NCI-H1092 treated with DMSO at 0.1 percent for 48 hours (cell line): Measurements from ENCODE around the gene SPECC1.

Experiments used
- DNase-seq: peaks from one replicate; lab custom pipeline; 2025; lab: John Stamatoyannopoulos, UW

SPECC1 gene

DNA sequence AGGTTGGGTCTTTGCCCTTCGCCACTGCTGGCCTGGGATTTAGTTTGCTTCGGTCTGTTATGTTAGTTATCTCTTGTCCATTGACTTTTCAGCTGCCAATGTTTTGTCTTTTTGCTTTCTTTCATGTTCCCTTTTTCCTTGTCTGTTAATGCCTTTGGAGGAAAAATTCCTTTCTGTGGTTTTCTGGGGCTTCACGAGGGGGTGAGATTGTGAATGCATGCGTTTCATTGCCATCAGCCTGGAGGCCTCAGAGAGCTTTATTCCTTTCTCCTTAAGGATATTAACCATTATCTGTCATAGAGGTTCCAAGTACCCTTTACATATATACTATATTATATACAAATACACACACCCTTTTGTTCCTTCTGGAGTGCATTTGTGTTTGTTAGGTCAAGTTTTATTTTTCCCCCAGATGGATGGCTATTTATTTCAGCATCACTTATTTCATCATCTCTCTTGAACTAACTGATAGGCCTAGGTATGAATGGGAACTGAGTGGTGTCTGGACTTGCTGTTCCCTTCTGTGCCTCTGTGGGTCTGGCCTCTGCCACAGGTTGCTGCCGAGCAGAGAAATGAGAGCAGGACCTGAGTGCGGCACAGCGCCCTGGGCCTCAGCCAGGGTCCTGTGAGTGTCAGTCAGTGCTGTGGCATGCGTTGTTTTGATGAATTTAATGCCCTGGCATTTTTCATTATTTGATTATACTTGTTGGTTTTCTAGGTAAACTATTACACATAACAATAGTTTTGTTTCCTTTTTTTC, 264.8 kb downstream of the SPECC1 start:
- no peak for DNase-seq

DNA sequence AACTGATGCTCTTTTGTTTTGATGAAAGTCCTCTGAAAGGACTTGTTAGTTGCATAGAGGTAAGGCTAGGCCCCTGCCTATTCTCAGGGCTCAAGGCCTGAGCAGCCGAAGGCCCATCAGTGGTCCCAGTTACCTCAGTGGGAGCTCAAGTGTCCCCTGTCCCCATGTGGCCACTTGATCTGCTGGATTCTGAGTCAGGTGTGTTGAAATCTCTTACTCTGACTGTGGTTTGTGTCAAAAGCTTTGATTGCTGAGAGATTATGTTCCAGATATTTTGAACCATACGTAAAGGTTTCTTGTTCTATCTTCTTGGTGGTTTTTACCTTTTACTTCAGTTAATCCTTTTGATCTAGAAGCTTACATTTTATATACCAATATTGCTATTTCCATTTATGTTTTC, 266.5 kb downstream of the SPECC1 start:
- no peak for DNase-seq

DNA sequence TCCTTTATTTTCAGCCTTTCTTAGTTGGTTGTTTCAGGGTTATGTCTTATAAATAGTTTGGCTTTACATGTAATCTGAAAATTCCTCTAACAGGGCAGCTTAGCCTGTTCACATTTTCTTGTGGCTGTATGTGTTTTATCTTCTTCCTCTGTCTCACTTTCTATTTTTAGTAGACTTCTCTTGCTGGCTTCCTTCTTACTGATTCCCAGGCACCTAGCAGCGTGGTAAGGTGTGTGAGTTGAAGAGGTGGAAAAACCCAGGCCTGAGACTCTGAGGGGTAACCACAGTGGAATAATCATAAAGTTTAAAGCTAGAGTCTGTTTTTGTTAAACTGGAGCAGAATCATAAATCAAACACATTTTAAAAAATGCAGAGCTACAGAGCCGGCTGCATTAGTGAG, 267.3 kb downstream of the SPECC1 start:
- DNase-seq = no peak

DNA sequence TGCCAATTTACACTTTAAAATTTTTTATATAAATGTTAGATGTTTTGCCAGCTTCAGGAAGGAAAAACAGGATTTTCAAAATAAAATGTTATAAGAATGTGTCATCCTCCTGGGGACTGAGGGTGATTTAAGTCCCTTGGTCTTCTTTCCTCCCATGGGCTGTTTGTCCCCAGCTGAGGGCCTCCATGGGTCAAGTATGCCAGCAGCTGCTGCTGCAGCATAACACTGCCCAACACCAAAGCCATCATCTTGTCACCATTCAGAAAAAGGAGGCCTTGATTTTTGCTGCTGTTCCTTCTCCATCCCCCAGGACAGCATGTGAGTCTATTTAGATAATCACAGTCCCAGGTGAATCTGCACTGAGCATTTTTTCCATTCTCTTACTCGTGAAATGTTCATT, 269.6 kb downstream of the SPECC1 start:
- DNase-seq = no peak

DNA sequence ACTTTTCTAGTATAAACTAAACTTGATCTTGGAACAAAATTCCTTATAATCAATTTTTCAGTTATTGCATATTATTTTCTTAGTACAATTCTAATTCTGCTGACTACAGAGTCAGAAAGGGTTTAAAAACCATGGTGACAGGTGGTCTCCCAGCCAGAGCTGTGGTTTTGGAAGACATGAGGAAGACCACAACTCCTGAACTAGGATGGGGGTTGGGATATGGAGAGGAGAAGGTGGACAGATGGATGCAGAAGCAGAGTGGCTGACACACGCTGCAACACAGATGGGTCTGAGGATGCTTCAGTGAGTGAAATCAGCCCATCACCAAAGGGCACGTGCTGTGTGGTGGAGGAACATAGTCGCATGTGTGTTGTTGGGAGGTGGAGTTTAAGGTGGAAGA, 270.5 kb downstream of the SPECC1 start:
- DNase-seq = no peak

DNA sequence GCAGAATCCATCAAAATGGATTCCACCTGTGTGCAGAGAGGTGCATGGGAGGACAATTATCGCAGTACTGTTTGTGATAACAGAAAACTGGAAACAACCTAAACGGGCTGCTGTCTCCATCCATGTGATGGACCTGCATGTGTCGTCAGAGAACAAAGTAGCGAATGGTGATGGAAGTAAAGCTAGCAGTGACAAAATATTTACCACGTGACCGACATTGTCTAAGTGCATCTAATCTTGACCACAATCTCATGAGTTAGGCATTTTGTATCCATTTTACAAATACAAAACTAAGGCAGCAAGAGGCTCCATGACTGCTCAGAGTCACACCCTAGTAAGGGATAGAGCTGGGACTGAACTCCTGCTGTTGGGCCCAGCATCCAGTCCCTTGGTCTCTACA, 270.9 kb downstream of the SPECC1 start:
- no peak for DNase-seq

DNA sequence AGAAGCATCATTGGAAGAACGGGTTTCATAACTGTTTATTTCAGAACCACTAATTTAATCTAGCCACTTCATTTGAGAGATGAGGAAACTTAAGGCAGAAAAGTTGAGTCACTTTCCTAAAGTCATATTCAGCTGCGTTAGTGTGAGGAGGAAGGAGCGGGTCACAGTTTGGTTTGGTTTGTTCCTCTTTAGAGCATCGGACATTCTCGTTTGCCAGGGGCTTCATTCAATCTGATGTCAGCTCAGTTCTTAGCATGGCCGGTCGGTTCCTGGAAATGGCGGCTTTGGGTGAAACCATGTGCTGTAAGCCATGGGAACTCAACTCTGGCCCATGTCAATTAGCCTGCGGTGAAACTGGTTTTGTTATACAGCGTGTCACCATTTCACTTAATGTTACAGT, 271.7 kb downstream of the SPECC1 start:
- no peak for DNase-seq

DNA sequence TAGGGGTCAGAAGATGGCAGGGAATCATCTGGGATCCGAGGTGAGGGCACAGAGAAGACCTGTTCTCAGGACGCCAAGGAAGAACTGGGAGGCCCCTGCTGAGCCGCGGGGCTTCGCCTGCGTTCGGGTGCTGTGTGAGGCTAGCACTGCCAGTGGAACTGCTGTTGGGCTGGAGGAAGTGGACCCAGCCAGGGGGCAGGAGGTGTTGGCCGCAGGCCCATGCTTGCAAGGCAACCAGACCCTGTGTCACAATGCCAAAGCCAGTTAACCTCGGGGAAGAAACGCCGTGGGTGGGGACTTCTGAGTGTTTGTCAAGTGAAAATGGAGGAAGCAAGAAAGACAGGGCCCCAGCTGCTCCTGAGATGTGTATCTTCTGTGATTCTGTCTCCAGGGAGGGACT, 272.7 kb downstream of the SPECC1 start:
- no peak for DNase-seq

DNA sequence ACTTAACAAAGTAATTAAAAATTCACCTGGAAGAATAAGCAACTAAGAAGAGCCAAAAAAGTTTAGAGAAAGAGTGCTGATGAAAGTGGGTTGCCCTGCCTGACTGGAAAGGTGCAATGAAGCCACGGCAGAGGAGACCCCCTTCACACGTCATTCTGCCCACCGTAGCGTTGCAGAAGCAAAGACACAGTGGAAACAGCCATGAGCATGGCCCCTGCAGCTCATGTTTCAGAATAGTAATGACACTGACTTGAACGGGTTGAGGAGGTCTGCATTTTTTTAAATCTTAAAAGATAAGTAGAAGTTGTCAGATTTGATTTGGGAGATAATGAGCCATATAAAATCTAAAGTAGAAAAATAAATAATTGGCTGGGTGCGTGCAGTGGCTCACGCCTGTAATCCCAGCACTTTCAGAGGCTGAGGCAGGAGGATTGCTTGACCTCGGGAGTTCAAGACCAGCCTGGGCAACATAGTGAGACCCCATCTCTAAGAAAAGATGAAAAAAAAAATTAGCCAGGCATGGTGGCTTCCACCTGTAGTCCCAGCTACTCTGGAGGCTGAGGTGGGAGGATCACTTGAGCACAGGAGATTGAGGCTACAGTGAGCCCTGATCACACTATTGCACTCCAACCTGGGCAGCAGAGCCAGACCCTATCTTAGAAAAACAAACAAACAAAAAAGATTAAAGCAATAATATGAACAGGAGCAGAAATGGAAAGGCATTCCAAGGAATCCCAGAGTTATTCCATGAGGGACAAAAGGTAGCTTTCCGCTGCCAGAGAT, 273.6 kb downstream of the SPECC1 start:
- no peak for DNase-seq

DNA sequence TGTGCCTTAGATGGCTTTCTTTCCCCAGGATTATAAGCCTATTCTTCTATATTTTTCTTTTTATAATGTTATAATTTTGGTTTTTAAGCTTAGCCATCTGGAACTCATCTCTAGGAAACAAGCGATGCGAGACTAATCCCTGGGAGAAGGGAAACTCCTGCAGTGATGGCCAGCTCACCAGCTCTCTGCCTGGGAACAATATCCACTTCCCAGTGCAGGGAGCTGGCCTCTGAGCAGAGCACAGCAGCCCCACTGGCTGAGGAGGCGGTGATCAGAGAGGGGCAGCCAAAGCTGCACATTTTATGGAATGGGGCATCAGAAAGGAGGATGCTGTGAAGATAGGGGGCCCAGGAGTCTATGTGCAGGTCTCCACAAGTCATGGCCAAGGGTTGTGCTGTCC, 274.9 kb downstream of the SPECC1 start:
- DNase-seq = no peak

DNA sequence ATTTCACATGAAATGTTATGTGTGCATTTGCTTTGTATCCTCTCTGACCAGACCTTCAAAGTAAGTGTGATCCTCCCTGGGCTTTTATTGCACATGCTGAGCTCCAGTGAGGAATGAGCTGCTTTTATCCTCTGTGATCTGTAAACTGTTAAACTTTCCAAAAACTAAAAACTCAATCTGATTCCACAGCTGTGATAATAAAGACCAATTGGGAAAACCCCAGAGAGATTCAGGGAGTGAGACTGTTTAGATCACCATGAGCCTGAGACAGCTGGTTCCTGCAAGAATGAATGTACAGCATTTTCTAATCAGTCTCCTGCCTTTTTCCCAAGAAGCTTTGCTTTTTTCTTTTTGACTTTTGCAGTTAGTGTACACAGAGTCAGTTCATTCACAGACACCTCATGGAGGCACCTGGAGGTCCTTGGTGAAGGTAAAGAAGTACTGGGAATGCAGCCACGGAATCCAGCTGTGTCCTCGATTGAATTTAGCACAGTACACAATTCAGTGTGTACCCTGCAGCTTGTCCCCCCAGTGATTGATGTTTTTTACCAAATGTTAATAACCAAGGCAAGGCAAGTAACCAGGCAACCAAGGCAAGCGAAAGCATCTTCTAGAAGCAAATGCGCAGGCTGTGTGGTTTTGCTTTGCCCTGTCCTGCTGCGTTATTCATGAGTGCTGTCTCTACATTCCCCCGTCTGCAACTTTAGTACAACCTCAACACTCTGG, 275.6 kb downstream of the SPECC1 start:
- peak; percentile 6 for DNase-seq

DNA sequence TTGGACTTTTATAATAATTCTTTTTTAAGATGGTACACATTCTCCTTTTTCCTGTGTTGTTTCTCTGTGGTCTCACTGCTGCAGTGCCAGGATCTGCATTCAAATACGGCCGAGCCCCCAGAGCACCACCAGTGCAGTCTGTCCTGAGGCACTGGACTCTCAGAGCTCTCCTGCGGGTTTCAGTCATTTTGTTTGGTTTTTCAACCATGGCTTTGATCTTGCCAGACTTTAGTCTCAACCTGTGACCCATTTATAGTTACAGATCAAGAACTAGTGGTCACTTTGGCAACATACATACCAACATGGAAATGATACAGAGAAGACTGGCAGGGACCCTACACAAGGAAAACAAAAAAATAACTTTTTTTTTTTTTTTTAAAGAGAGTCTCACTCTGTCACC, 280.8 kb downstream of the SPECC1 start:
- no peak for DNase-seq

DNA sequence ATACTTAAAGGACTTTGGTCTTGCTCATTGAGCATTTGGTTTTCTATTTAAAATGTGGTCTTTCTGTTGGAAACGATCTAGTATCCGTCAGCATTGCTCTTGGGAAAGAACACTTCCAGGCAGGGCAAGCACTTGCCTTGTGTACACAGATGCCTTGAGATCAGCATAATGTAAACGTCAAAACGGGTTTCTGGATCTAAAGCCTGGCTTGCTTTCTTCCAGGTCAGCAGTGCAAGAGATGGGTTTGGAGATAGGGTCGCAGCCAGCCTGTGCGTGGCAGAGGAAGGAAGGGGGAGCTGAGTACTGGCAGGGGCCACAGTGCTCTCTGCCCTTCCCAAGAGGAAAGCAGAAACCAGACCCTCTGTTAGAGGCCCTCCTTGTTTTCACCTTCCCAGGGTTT, 282.7 kb downstream of the SPECC1 start:
- no peak for DNase-seq

DNA sequence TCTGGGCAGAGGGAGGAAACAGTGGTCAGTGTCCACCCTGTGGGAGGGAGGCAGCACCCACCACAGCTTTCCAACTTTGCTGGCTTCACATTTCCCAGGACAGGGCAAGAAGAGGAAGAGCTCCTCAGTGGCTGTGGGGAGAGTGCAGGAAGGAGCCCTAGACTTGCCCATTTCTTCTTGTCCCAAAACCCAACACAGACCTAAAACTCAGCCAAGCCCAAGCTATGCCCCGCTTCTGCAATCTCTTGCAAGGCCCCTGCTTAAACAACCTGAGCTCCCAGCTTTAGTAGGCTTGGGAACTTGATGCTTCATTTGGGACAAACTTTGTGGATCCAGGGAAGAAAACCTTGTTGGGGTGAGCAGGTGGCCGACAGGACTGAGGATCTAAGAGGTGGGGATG, 284.3 kb downstream of the SPECC1 start:
- no peak for DNase-seq

DNA sequence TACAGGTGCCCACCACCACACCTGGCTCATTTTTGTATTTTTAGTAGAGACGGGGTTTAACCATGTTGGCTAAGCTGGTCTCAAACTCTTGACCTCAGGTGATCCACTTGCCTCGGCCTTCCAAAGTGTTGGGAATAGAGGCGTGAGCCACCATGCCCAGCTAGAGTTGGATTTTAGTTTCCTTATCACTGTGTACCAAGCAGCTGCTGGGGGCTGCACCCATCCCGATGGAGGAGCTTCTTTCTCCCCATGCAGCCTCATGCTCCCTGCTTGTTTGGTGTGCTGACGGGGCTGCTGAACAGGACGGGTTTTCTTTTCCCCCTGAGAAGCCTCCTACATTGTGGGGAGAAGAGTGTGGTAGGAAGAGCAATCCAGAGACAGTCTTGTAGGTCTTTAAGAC, 285.0 kb downstream of the SPECC1 start:
- DNase-seq = no peak

DNA sequence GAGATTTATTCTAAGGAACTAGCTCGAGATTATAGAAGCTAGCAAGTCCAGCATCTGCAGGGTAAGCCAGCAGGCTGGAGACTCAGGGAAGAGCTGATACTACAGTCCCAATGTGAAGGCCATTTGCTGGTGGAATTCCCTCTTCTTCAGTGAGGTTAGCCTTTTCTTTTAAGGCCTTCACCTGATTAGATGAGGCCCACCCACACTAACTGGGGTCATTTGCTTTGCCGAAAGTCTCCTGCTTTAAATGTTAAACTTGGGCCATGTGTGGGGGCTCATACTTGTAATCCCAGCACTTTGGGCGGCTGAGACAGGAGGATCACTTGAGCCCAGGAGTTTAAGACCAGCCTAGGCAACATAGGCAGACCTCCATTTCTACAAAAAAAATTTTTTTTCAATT, 289.9 kb downstream of the SPECC1 start:
- DNase-seq = no peak

DNA sequence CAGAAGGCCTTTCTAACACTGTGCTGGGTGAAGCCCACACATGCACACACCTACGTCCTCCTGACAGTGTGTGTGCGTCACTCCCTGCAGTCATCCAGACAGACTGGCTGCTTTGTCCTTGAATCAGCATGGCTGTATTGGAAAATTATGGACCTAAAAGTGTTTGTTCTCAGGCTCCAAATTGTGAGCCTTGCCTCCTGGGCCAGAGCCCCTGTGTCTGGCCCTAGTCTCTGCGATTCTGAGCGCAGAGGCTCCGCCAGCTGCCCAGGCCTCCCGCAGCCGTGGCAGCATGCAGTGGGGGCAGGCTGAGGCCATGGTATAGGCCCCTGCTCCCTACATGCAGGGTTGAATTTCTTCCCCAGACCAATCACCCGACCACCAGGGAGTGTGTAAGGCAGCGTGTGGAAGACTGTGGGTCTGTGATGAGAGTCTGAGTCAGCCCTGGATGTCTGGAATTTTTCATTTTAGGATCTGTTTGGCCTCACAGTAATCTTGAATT, 291.3 kb downstream of the SPECC1 start:
- no peak for DNase-seq

DNA sequence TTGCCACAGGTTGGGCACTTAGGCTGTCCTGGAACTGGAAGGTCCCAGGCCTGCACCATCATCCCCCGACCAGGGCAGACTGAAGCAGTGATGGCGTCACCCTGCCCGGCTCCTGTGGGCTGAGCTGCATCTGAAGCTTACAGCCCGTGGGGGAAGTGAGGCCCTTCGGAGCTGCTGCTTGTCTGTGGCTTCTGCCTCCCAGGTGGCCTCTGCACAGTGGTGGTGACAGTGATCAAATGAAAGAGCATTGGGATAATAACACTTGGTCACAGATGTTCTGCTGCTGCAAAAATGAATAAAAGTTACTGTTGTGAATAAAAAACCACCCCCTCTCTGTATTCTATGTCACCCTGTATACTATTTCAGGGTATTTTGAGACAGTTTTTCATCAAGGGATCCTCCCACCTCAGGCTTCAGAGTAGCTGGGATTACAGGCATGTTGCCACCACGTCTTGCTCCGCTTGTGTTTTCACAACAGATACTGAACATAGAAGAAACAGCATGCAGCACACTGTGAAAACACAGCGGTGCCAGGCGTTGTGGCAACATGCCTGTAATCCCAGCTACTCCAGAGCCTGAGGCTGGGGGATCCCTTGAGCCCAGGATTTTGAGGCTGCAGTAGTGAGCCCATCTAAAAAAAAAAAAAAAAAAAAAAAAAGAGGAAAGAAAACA, 293.2 kb downstream of the SPECC1 start:
- DNase-seq = peak; percentile 18

DNA sequence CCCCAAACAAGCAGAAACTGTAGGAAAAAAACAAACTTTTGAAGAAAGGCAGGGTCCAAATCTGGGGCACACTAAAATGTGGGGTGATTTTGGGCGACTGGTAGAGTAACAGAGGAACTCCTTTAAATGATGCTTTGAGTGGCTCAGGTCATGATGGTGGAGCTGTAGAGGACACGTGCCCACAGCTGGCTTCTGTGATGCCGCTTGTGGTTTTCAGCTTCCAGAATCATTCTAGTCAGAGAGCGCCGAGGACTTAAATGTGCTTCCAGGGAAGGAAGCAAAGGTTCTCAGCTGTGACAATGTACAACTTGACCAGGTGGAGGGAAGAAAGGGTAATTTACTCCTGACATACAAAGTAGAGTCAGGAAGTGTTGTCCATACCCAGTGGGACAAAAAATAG, 295.8 kb downstream of the SPECC1 start:
- DNase-seq = no peak

DNA sequence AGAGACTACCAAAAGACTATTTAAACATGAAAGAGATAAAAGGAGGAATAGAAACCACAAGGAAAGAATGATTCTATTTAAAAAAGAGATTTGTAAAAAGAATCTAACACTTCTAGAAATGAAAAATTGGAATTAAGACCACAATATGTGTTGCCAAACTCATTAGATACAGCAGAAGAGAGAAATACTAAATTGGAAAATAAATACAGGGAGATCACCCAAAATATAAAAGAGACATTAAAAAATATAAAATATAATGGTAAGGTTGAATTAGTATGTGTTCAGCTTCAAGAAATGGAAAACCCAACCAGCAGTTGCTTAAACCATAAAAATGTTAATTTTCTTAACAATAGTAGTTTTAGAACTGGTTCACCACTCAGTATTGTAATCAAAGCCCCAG, 297.8 kb downstream of the SPECC1 start:
- no peak for DNase-seq

DNA sequence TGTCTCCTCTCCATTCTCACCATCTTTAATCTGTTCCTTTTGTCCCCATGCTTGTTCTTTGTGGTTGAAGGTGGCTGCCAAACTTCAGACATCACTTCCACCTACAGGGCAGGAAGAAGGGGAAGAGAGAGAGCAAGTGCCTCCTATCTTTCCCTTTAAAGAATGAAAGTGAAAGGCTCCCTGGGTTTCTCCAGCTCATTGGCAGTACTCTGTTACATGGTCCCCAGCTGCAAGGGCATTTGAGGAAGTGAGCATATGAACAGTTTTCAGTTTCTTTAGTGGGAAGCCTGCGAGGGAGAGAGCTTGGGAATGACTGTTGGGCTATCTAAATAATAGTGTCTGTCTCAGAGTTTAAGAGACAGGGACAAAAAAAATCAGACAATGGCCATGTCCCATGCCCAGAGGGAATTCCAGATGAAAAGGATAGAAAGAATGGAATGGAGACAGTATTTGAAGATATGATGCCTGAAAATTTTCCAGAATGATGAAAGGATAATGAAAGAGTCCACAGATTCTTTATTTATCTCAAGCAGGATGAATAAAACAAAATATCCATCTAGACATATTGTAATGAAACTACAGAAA, 298.3 kb downstream of the SPECC1 start:
- no peak for DNase-seq

DNA sequence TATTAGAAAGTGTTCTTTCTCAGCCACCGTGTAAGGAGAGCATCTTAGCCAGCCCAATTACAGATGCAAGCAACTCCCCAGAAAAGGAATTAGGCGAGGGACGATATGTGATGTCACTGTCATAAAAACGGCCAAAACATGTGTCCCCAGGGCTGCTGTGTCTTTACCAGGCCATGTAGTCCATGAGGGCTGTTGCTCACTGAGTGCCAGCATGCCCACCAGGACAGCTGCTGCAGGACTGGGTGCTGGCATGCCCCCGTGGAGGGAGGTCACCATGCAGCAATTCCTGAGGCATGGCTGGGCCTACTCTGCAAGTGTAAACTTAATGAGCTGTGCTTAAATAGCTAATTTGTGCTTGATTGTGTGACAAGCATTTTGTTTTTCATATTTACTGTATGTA, 301.3 kb downstream of the SPECC1 start:
- DNase-seq = no peak
